Measurements from ENCODE around the gene SAE1. TPM values are rescaled to one million over a fixed set of nuclear protein-coding genes. Genes with fewer than 3 reads are reported as not detected.

The SAE1 gene
- total and polyA plus RNA-seq, 2 donors (not counting 1 experiment from before 2014, with no cell fraction given) = 26.5 to 45.1 TPM

GRCh38 chr19:47082493-47082892 is 48.1 kb upstream of the SAE1 start:
- Histone ChIP-seq H3K4me1 (ENCODE audit: control insufficient read depth in 2 of 2, insufficient read depth in 2 of 2, low read length in 2 of 2) (peaks cover 0 to 14% of the 10 kb centered on the region in 2 donors), H3K36me3 (replicated peaks in 1 of 2; ENCODE audit: control extremely low read depth in 1 of 2, control insufficient read depth in 1 of 2, extremely low read depth in 1 of 2, insufficient read depth in 2 of 2, low read length in 1 of 2) (peaks cover 21 to 71% of the 10 kb centered on the region in 2 experiments), H3K9ac (ENCODE audit: low read length) (no peak overlapping the region), H3K79me2 (ENCODE audit: control insufficient read depth, insufficient read depth, low read length) (peaks cover 24% of the 10 kb centered on the region), H2AFZ (ENCODE audit: insufficient read depth, low read depth, low read length, poor library complexity, severe bottlenecking) (no peak overlapping the region), H3K4me3 (ENCODE audit: control extremely low read depth in 1 of 5, extremely low read depth in 1 of 5, insufficient read depth in 1 of 5, low read depth in 2 of 5, low read length in 4 of 5) (no peak overlapping the region), H4K20me1 (ENCODE audit: control insufficient read depth, insufficient read depth, low read length, poor library complexity, severe bottlenecking) (peaks cover 6% of the 10 kb centered on the region), H3K27me3 (replicated peaks in 1 of 4; ENCODE audit: control extremely low read depth in 1 of 4, control insufficient read depth in 3 of 4, insufficient read depth in 4 of 4, low read length in 3 of 4) (no peaks in the 10 kb centered on the region), H3K9me3 (ENCODE audit: control extremely low read depth in 1 of 3, control insufficient read depth in 2 of 3, insufficient read depth in 1 of 3, low read length in 2 of 3) (no peaks in the 10 kb centered on the region), H3K27ac (ENCODE audit: low read length in 2 of 2) (no peak overlapping the region), H3K4me2 (replicated peaks; ENCODE audit: low read depth, low read length, poor library complexity, severe bottlenecking) (no peak overlapping the region)
- ChIA-PET POLR2A (no interaction called here), CTCF (interaction anchor here (1.1 to 7.3 kb wide), 3 partner anchors 41 to 67 kb away, joined by 5 to 152 read pairs (median 24); partner anchors contain the start of gene SAE1)
- H3K4me1 Mint-ChIP-seq = peaks cover 11% of the 10 kb centered on the region
- intact Hi-C loops (cut with micrococcal nuclease) = no loop called here
- H3K9me3 Mint-ChIP-seq (ENCODE audit: insufficient read depth) = no peaks in the 10 kb centered on the region
- DNase-seq (no peak), ATAC-seq (ENCODE audit: low read depth) (no peak)
- no peak overlapping the region for H3K27ac Mint-ChIP-seq
- TF ChIP-seq CTCF (IDR thresholded peaks at IDR 0.05) = no peak
- no peak for TF ChIP-seq EZH2 (IDR thresholded peaks at IDR 0.05; ENCODE audit: borderline replicate concordance, insufficient read depth, low read depth, low read length, poor library complexity, severe bottlenecking)
- WGBS (ENCODE audit: insufficient coverage) = 86% methylated on average over 1 of the region's 5 CpGs
- H3K27me3 Mint-ChIP-seq = no peaks in the 10 kb centered on the region
- H3K4me3 Mint-ChIP-seq = no peak overlapping the region

- peaks cover 11% of the 10 kb centered on the region for H3K4me1 Mint-ChIP-seq
- H3K9me3 ChIP-seq (ENCODE audit: control extremely low read depth in 1 of 3, control insufficient read depth in 2 of 3, insufficient read depth in 1 of 3, low read length in 2 of 3) = no peaks in the 10 kb centered on the region
- H3K27me3 ChIP-seq (replicated peaks in 1 of 4; ENCODE audit: control extremely low read depth in 1 of 4, control insufficient read depth in 3 of 4, insufficient read depth in 4 of 4, low read length in 3 of 4) = no peaks in the 10 kb centered on the region
- WGBS (ENCODE audit: insufficient coverage) = over 99% methylated on average over 19 of the region's 24 CpGs
- peaks cover 21 to 81% of the 10 kb centered on the region in 2 experiments for H3K36me3 ChIP-seq (replicated peaks in 1 of 2; ENCODE audit: control extremely low read depth in 1 of 2, control insufficient read depth in 1 of 2, extremely low read depth in 1 of 2, insufficient read depth in 2 of 2, low read length in 1 of 2)
- H3K27me3 Mint-ChIP-seq = no peaks in the 10 kb centered on the region
- intact Hi-C loops (cut with micrococcal nuclease) = no loop called here
- H3K9me3 Mint-ChIP-seq (ENCODE audit: insufficient read depth) = no peaks in the 10 kb centered on the region
- ATAC-seq (ENCODE audit: low read depth) = no peak
- ChIA-PET CTCF (interaction anchor here (0.6 to 7.3 kb wide), 2 partner anchors 44 to 272 kb away, joined by 3 to 152 read pairs; partner anchors contain the start of gene SAE1), POLR2A (no interaction called here)
- H4K20me1 ChIP-seq (ENCODE audit: control insufficient read depth, insufficient read depth, low read length, poor library complexity, severe bottlenecking) = peaks cover 14% of the 10 kb centered on the region
- H3K27ac Mint-ChIP-seq = no peak overlapping the region
- H2AFZ ChIP-seq (ENCODE audit: insufficient read depth, low read depth, low read length, poor library complexity, severe bottlenecking) = no peak overlapping the region
- H3K27ac ChIP-seq (ENCODE audit: low read length in 2 of 2) = peak overlapping the region in 1 of 2 donors; percentile 12
- peaks cover 30% of the 10 kb centered on the region for H3K79me2 ChIP-seq (ENCODE audit: control insufficient read depth, insufficient read depth, low read length)
- H3K4me3 Mint-ChIP-seq = no peak overlapping the region
- no peak overlapping the region for H3K9ac ChIP-seq (ENCODE audit: low read length)
- H3K4me3 ChIP-seq (ENCODE audit: control extremely low read depth in 1 of 5, extremely low read depth in 1 of 5, insufficient read depth in 1 of 5, low read depth in 2 of 5, low read length in 4 of 5) = no peak overlapping the region
- no peak overlapping the region for H3K4me2 ChIP-seq (replicated peaks; ENCODE audit: low read depth, low read length, poor library complexity, severe bottlenecking)
- TF ChIP-seq EZH2 (IDR thresholded peaks at IDR 0.05; ENCODE audit: borderline replicate concordance, insufficient read depth, low read depth, low read length, poor library complexity, severe bottlenecking) (no peak), CTCF (IDR thresholded peaks at IDR 0.05) (no peak)
- peaks cover 0 to 14% of the 10 kb centered on the region in 2 donors for H3K4me1 ChIP-seq (ENCODE audit: control insufficient read depth in 2 of 2, insufficient read depth in 2 of 2, low read length in 2 of 2)
- DNase-seq = no peak
Observed at GRCh38 chr19:47084879-47085439, 45.7 kb upstream of the SAE1 start.
